ENCODE data around the gene SPTBN5. TPM values are rescaled to one million over a fixed set of nuclear protein-coding genes. Genes with fewer than 3 reads are reported as not detected.

The SPTBN5 gene
- total RNA-seq, 1 experiment from 2014 or later: 1.2 TPM

DNA sequence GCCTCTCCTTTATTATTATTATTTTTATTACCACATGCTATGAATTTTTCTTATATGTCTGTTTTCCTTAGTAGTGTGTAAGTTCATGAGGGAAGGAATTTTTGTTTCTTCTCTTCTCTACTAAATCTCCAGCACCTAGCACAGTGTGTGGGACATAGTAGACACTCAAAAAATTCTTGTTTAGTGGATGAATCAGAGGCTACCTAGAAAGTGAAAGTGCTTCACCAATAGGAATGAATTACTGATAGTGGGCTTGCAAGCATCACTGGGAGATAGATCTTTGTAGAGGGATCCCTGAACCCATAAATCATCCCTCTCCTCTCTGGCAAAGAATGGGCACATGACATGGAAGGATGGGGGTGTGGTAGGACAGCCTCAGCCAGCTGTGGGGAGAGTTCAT lies 8.5 kb downstream of the SPTBN5 start:
- H3K27ac Mint-ChIP-seq: no peak overlapping the region
- H3K27me3 Mint-ChIP-seq (ENCODE audit: low read depth): peaks cover 29% of the 10 kb centered on the region
- H3K36me3 Mint-ChIP-seq: no peaks in the 10 kb centered on the region
- ChIA-PET CTCF (interaction anchor here (2.3 kb wide), 1 partner anchor 19 kb away, joined by 5 read pairs; no protein-coding TSS in a partner anchor), POLR2A (no interaction called here)
- TF ChIP-seq OVOL2 (CRISPR knock-in tag; IDR thresholded peaks at IDR 0.05; ENCODE audit: borderline replicate concordance): no peak
- no peak for TF ChIP-seq TEAD4 (CRISPR knock-in tag; IDR thresholded peaks at IDR 0.05)
- TF ChIP-seq, protein P1, sequence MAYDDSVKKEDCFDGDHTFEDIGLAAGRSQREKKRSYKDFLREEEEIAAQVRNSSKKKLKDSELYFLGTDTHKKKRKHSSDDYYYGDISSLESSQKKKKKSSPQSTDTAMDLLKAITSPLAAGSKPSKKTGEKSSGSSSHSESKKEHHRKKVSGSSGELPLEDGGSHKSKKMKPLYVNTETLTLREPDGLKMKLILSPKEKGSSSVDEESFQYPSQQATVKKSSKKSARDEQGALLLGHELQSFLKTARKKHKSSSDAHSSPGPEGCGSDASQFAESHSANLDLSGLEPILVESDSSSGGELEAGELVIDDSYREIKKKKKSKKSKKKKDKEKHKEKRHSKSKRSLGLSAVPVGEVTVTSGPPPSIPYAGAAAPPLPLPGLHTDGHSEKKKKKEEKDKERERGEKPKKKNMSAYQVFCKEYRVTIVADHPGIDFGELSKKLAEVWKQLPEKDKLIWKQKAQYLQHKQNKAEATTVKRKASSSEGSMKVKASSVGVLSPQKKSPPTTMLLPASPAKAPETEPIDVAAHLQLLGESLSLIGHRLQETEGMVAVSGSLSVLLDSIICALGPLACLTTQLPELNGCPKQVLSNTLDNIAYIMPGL (CRISPR knock-in tag; IDR thresholded peaks at IDR 0.05): no peak
- no peak for TF ChIP-seq ZNF232 (CRISPR knock-in tag; IDR thresholded peaks at IDR 0.05)
- DNase-seq (ENCODE audit: low spot score) (no peak), ATAC-seq (no peak)
- peaks cover 8% of the 10 kb centered on the region for H3K4me1 Mint-ChIP-seq
- no peaks in the 10 kb centered on the region for H3K9me3 Mint-ChIP-seq
- H3K4me3 Mint-ChIP-seq: no peak overlapping the region

DNA sequence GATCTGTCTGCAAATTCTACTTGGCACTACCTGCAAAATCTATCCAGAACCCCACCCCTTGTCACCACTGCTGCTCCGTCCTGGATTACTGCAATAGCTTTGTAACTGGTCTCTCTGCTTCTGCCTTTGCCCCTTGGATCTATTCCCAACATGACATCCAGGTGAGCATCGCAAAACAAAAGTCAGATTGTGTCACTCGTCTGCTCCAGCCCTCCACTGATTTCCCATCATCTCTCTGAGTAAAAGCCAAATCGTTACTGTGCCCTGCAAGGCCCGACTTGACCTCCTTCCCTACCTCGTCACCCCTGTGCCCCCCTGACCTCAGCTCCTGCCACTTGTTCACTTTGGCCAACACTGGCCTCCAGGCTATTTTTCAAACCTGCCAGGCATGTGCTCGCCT lies 9.4 kb downstream of the SPTBN5 start:
- ChIA-PET CTCF (interaction anchor here (2.3 kb wide), 1 partner anchor 20 kb away, joined by 5 read pairs; no protein-coding TSS in a partner anchor), POLR2A (interaction anchor here (0.6 kb wide), 1 partner anchor 75 kb away, joined by 4 read pairs; no protein-coding TSS in a partner anchor)
- no peaks in the 10 kb centered on the region for H3K9me3 Mint-ChIP-seq
- DNase-seq (ENCODE audit: low spot score) (no peak), ATAC-seq (no peak)
- TF ChIP-seq NR1H2 (CRISPR knock-in tag; IDR thresholded peaks at IDR 0.05): no peak
- TF ChIP-seq SMAD3 (CRISPR knock-in tag; IDR thresholded peaks at IDR 0.05; ENCODE audit: borderline replicate concordance): no peak
- TF ChIP-seq, protein P2, sequence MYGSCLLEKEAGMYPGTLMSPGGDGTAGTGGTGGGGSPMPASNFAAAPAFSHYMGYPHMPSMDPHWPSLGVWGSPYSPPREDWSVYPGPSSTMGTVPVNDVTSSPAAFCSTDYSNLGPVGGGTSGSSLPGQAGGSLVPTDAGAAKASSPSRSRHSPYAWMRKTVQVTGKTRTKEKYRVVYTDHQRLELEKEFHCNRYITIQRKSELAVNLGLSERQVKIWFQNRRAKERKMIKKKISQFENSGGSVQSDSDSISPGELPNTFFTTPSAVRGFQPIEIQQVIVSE (CRISPR knock-in tag; IDR thresholded peaks at IDR 0.05; ENCODE audit: borderline replicate concordance): no peak
- TF ChIP-seq, protein P3, sequence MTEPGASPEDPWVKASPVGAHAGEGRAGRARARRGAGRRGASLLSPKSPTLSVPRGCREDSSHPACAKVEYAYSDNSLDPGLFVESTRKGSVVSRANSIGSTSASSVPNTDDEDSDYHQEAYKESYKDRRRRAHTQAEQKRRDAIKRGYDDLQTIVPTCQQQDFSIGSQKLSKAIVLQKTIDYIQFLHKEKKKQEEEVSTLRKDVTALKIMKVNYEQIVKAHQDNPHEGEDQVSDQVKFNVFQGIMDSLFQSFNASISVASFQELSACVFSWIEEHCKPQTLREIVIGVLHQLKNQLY (CRISPR knock-in tag; IDR thresholded peaks at IDR 0.05): no peak
- TF ChIP-seq KAT7 (CRISPR knock-in tag; IDR thresholded peaks at IDR 0.05; ENCODE audit: borderline replicate concordance): no peak
- no peak for TF ChIP-seq NFATC4 (CRISPR knock-in tag; IDR thresholded peaks at IDR 0.05)
- TF ChIP-seq, protein P1 (CRISPR knock-in tag; IDR thresholded peaks at IDR 0.05): no peak
- TF ChIP-seq, protein P4, sequence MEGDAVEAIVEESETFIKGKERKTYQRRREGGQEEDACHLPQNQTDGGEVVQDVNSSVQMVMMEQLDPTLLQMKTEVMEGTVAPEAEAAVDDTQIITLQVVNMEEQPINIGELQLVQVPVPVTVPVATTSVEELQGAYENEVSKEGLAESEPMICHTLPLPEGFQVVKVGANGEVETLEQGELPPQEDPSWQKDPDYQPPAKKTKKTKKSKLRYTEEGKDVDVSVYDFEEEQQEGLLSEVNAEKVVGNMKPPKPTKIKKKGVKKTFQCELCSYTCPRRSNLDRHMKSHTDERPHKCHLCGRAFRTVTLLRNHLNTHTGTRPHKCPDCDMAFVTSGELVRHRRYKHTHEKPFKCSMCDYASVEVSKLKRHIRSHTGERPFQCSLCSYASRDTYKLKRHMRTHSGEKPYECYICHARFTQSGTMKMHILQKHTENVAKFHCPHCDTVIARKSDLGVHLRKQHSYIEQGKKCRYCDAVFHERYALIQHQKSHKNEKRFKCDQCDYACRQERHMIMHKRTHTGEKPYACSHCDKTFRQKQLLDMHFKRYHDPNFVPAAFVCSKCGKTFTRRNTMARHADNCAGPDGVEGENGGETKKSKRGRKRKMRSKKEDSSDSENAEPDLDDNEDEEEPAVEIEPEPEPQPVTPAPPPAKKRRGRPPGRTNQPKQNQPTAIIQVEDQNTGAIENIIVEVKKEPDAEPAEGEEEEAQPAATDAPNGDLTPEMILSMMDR (IDR thresholded peaks at IDR 0.05): no peak
- no peak for TF ChIP-seq TEAD4 (CRISPR knock-in tag; IDR thresholded peaks at IDR 0.05)
- no peak for TF ChIP-seq ZNF423 (CRISPR knock-in tag; IDR thresholded peaks at IDR 0.05)
- no peak for TF ChIP-seq TEAD1 (CRISPR knock-in tag; IDR thresholded peaks at IDR 0.05)
- TF ChIP-seq TCF7 (CRISPR knock-in tag; IDR thresholded peaks at IDR 0.05; ENCODE audit: low read depth): no peak
- no peak for TF ChIP-seq ZNF671 (CRISPR knock-in tag; IDR thresholded peaks at IDR 0.05)
- TF ChIP-seq GABPB1 (CRISPR knock-in tag; IDR thresholded peaks at IDR 0.05): no peak
- no peak overlapping the region for H3K27ac Mint-ChIP-seq
- H3K36me3 Mint-ChIP-seq: no peaks in the 10 kb centered on the region
- peaks cover 8% of the 10 kb centered on the region for H3K4me1 Mint-ChIP-seq
- peaks cover 33% of the 10 kb centered on the region for H3K27me3 Mint-ChIP-seq (ENCODE audit: low read depth)
- no peak overlapping the region for H3K4me3 Mint-ChIP-seq

DNA sequence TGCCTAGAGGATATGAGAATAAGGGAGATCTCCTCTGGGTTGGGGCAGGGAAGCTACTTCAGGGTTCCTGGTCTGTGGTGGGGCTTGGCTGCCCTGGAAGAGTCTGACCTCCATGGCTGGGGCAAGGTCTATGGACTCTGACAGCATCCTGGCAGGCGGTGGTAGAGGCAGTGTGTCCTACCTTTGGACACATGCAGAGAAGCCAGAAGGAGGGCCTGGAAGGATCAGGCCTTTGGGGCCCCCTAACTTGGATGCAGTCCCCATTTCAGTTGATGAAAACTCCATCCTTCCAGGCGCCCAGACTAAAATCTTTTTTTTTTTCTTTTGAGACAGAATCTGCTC lies 10.4 kb downstream of the SPTBN5 start:
- peaks cover 8% of the 10 kb centered on the region for H3K4me1 Mint-ChIP-seq
- DNase-seq (ENCODE audit: low spot score) (no peak), ATAC-seq (no peak)
- no peak overlapping the region for H3K4me3 Mint-ChIP-seq
- H3K36me3 Mint-ChIP-seq: no peaks in the 10 kb centered on the region
- POLR2A ChIA-PET: no interaction called here
- H3K27ac Mint-ChIP-seq: no peak overlapping the region
- CTCF ChIA-PET: interaction anchor here (1.0 to 2.1 kb wide), 2 partner anchors 20 to 21 kb away, joined by 3 to 14 read pairs; no protein-coding TSS in a partner anchor
- H3K27me3 Mint-ChIP-seq (ENCODE audit: low read depth): peaks cover 33% of the 10 kb centered on the region
- H3K9me3 Mint-ChIP-seq: no peaks in the 10 kb centered on the region
- TF ChIP-seq, protein P5, sequence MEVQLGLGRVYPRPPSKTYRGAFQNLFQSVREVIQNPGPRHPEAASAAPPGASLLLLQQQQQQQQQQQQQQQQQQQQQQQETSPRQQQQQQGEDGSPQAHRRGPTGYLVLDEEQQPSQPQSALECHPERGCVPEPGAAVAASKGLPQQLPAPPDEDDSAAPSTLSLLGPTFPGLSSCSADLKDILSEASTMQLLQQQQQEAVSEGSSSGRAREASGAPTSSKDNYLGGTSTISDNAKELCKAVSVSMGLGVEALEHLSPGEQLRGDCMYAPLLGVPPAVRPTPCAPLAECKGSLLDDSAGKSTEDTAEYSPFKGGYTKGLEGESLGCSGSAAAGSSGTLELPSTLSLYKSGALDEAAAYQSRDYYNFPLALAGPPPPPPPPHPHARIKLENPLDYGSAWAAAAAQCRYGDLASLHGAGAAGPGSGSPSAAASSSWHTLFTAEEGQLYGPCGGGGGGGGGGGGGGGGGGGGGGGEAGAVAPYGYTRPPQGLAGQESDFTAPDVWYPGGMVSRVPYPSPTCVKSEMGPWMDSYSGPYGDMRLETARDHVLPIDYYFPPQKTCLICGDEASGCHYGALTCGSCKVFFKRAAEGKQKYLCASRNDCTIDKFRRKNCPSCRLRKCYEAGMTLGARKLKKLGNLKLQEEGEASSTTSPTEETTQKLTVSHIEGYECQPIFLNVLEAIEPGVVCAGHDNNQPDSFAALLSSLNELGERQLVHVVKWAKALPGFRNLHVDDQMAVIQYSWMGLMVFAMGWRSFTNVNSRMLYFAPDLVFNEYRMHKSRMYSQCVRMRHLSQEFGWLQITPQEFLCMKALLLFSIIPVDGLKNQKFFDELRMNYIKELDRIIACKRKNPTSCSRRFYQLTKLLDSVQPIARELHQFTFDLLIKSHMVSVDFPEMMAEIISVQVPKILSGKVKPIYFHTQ (CRISPR knock-in tag; IDR thresholded peaks at IDR 0.05): no peak
- TF ChIP-seq CBFB (CRISPR knock-in tag; IDR thresholded peaks at IDR 0.05; ENCODE audit: low read depth) (no peak), EMX1 (CRISPR knock-in tag; IDR thresholded peaks at IDR 0.05) (no peak), GABPB1 (CRISPR knock-in tag; IDR thresholded peaks at IDR 0.05) (no peak), TEAD1 (CRISPR knock-in tag; IDR thresholded peaks at IDR 0.05) (no peak)
